Suppressor macrophage treated with lipopolysaccharide for 4 hours (primary cell): ENCODE data around the gene MSI2.

Source experiments
- DNase-seq: peaks from one replicate; pipeline ENCODE4 v3.0.0-alpha.2; 2020

Gene MSI2

DNA sequence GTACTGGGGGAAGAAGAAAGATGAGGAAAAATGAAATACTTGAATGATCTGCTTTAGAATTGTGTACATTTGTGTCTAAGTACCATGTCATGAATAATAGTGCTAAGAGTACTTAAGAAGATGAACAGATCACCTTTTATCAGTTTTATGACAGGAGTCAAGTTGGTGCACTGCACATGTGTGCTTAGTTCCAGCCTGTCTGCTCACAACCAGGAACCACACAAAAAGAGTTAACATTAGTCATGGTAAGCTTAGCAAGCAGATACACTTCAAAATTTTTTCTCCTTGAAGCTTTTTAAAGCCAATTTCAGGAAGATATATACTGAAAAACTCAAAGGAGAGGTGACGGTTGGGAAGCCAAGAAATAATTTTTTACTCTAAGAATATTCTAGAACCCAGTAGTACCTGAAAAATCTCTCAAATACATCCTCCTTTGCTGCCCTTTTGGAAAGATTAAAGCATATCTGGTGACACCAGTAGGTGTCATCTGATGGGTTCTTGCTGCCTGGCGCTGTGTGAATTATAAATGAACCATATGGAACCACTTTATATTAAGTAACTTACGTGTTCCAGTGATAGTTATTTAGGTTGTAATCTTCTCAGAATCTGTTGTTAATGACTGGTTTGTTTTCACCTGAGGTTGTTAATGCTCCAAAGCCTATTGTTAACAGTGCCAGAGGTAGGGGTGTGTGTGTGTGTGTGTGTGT is 93.4 kb downstream of the MSI2 start:
- no peak for DNase-seq

DNA sequence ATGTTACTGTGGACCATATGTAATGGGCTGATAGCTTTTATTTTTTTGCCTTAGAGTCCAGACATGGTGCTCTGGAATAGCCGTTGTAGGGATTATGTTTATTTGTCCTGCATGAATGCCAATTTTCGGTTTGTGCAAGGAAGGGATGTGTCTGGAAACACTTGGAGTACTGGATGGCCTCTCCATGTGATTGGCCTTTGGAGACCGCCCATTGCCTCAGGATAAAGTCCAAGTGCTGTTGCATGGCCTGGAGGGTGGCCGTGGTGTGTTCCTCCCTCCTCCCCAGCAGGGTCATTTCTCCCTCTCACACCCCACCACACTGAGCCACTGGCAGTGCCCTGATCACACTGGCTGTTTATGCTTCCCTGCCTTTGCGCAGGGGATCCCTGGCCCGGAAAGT is 93.9 kb downstream of the MSI2 start:
- no peak for DNase-seq

DNA sequence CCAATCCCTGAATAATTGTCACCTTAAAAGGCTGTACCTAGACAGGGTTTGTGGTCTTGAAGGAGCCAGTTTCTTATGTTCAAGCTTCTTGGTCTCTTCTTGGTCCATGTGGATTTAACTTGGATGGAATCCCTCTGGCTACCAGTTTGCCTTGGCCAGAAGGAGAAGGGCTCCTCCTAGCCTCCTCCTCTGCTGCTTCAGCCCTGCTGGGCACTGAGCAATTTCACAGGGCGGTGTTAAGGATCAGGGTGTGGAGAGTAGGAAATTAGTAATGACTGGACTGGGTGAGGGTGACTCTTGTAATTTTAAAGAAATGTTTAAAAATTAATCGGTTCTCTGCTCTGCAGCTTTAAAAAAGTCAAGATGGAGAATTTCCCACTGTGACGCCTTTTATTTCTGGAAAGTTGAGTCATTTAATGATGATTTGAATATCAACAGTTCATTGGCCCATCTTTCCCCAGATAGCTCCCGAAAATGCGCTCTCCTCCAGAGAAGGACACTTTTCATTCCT is 96.4 kb downstream of the MSI2 start:
- no peak for DNase-seq

DNA sequence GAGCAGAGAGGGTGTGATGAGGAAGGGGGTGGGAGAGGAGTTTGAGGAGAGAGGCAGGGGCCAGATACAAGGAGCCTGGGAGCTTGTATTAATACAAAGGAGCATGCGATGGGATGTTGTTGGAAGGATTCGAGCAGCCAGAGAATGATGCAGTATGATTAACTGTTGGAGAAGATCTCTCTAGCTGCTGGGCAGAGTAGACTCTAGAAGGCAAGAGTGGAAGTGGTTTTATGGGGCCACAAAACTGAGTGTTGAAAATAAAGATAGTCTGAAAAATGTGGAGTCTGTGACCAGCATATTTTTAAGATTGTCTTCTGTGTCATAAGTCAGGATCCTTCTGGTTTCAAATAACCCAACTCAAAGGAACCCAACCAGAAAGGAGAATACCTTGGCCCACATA is 98.3 kb downstream of the MSI2 start:
- no peak for DNase-seq

DNA sequence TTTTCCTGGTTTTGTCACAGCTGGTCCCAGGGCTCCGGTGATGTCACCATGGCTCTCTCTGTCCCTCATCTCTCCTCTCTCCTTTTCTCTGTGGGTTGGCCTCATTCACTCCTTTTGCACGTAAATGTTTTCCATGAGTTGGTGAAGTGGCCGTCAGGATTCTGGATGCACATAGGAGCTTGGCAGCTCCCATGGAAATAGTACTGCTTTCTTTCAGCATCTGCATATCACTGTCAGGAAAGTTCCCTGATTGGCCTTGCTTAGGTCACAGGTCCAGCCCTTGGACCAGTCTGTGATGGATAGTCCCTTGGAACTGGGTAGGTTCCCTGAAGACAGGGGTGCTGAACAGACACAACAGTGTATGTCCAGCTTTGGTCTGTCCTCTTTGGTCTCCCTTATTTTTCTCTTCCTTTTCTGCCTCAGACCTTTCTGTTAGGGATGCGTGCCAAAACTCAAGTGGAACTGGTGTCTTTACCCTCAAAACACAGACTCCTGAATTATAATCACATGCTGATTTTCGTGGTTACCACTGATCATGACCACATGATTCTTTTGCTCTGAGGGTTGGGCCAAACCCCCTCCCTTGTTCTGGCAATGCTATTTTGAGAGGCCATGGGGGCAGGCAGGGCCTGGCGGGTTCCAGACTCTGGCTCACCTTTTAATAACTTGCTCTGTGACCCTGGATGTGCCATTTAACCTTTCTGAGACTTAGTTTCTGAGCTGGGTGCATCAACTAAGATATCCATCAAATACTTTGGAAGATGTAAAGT is 99.0 kb downstream of the MSI2 start:
- no peak for DNase-seq

DNA sequence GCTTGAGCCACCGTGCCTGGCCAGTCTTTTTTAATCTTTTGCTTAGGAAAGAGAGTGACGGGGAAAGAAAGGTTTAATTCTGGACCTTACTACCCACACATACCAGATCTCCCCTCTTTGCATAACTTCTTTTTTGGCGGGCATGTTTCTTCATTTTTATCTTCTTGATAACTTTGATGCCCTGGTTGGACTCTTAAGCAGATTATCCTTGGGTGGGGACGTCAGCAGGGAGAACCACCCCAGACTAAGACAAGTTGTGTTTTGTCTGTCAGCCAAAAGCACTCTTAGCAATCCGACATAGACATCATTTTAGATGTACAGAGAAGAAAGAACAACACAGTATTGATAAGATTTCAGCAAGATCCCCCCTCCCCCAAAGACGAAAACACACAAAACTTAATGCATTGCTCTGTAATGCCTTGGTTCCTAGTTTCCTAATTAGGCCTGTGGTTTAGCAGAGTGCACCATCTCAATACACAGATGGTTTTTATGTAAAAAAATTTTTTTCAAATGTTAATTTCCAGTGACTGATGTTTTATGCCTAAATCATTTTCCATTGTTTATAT is 99.9 kb downstream of the MSI2 start:
- DNase-seq, result no peak

DNA sequence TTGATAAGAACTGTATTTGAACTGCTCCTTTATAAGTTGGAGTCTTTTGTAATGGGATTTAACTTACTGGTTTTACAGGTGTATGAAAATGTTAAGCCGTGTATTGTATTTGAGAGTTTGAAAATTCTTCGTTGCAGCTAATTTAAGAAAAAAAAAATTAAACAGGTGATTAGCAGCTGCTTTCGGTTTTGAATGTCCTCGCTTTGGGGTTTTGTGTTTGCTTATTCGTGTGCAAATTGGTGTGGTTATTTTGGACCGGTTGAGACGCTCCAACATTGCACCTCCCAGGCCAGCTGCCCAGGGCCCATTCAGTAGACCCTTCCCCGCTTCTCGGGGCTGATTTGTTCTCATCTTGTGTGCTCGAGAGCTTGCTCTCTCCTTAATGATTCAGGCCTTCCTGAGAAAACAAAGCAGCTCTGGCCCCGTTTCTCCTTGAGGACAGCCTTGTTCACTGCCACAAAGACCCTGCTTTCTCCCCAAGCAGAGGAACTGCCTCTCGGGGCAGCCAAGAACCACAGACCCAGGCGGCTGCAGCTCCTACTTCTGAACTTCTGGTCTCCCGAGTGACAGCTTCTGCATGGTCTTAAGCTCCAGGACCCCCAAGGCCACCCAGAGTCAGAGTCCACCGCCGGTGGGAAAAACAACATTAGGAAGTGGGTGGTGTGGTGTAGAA is 100.5 kb downstream of the MSI2 start:
- DNase-seq, result no peak

DNA sequence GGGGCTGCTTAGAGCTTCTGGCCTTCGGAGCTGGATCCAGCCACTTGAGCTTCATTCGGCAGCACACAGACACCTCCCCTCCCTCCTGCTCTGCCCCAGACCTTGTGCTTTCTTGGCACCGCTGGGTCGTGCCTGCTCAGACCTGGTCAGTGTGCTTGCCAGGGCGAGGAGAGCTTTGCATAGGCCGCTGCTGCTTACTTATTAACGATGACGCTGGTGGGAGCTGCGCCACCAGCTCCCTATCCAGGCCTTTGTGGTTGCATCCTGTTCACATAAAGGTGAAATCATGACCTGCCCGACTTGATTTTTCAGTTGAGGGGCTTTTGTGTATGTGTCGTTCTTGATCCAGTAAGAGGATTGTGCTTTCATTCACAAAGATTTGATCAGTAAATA is 101.1 kb downstream of the MSI2 start:
- no peak for DNase-seq

DNA sequence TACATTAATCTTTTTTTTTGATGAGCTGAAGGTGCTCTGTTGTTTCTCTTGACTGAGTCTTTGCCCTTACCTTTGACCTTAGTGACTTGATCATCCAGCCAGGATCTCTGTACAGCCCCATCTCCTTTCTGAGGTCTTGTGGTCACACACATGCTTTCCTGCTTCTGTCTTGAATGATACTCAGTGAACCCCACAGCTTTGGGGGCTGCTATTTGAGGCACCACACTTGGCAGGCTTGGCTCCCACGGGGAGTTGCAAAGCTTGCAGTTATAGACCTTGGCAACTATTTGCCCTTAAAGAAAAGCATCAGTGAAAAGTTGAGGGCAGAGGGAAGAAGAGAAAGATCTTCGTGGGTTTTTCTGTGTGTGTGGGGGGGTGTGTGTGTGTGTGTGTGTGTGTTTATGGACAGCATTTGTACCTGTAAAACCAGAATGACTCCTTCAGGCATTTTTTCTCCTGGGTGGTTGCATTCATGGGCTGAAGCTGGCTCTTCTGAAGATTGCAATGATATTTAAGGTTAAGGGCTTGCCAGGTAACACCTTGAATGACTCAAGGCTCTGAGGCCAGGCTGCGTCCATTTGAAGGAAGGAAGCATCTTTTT is 101.6 kb downstream of the MSI2 start:
- no peak for DNase-seq

DNA sequence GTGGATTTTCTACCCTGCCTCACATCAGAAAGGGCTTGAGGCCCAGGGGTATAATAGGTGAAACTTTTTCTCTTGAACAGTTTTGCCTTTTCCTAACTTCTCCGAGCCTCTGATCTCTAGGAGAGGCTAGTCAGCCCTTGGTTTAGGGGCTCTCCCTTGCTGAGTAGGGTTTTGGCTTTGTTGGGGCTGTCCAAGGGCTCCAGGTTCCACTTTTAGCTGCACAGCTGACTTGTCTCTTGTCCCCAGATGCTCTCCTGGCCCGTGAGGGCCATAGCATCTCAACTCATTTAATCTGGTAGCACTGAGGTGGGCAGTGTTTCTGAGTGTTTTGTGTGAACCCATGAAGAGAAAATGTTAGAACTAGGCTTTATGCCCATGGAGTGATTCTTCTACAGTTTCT is 103.9 kb downstream of the MSI2 start:
- no peak for DNase-seq

DNA sequence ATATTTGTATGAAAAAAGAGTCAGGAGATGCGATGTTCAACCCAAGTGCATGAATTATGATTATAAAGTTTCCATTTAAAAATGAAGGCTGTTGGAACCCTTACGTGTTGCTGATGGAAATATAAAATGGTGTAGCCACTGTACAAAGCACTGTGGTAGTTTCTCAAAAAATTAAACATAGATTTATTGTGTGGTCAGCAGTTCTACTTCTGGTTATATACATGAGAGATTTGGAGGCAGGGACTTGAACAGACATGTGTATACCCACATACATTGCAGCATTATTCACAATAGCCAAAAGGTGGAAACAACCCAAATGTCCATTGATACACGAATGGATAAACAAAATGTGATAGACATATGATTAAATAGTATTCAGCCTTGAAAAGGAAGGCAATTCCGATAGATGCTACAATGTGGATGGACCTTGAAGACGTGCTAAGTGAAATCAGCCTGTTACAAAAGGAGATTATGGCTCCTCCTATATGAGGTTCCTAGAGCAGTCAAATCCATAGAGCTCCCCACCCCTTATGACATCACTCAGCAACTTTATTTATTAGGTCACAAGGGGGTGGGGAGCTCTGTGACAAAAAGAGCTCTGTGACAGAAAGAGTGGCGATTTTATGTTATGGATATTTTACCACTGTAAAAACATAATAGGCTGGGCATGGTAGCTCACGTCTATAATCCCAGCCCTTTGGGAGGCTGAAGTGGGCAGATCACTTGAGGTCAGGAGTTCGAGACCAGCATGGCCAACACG is 106.7 kb downstream of the MSI2 start:
- no peak for DNase-seq

DNA sequence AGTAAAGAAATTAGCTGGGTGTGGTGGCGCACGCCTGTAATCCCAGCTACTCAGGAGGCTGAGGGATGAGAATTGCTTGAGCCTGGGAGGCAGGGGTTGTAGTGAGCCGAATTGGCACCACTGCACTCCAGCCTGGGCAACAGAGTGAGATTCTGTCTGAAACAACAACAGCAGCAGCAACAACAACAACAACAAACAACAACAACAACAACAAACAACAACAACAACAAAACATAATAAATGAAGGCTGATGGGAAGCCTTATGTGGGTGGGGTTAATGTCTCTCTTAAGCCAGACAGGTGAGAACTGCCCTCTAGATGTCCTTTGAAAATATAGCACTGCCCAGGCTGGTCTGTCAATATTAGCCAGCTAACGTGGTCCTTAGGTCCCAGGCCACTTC is 107.3 kb downstream of the MSI2 start:
- DNase-seq, result no peak

DNA sequence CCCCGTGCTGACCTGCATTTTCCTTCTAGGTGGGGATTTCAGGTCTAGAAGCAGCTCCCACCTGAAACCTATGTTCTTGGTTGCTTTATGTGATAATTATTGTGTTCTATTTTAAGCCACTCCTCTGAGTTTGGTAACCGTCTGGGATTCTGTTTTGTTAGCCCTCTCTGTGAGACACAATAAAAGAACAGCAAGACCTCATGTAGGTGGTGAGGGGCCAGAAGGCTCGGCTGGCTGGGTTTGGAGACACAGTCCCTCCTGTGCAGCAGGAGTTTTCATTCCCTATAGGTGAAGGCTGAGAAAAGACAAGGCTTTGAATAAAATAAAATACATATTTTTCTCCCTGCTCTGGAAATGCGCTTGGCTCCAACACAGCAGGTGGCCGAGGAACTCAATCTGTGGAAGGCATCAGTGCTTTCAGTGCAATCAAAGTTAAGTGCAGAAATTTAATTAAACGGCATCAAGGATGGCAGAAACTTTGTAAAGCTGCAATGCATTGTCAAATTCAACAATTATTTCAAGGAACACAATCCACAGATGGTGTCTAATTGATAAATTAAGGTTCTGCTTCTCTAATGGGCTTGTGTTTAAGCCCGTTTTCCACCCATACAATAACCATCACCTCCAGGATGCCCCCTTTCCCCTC is 107.8 kb downstream of the MSI2 start:
- no peak for DNase-seq

DNA sequence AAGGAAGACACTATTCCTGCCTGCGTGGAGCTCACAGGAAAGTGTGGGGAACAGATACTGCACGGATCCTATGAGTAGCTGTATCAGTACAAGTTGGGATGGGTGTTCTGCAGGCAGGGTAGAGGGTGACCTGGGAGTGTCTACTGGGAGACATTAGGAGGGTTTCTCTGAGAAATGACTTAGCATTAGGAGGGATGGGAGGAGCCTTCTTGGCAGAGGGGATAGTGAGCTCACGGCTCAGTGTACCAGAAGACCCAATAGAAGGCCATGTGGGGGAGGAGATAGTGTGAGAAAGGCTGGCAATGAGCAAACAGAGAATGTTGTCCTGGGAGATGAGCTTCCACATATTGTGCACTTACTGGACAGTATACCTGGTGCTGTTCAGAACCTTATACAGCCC is 109.1 kb downstream of the MSI2 start:
- no peak for DNase-seq

DNA sequence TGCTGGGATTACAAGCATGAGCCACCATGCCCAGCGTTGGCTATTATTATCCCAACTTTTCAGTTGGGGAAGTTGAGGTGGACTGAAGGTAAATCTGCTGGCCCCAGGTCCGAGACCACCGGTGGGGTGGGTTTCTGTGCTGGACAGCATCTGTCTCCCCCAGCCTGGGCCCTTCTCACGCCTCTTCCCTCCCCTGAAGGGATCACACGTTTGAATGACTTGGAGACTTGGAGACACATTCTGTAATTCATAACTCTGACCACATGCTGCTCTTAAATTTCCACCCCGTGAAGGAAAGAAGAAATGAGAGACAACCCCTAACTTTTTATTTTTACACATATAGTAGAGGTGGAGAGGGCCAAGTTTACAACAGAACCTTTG is 109.8 kb downstream of the MSI2 start:
- no peak for DNase-seq

DNA sequence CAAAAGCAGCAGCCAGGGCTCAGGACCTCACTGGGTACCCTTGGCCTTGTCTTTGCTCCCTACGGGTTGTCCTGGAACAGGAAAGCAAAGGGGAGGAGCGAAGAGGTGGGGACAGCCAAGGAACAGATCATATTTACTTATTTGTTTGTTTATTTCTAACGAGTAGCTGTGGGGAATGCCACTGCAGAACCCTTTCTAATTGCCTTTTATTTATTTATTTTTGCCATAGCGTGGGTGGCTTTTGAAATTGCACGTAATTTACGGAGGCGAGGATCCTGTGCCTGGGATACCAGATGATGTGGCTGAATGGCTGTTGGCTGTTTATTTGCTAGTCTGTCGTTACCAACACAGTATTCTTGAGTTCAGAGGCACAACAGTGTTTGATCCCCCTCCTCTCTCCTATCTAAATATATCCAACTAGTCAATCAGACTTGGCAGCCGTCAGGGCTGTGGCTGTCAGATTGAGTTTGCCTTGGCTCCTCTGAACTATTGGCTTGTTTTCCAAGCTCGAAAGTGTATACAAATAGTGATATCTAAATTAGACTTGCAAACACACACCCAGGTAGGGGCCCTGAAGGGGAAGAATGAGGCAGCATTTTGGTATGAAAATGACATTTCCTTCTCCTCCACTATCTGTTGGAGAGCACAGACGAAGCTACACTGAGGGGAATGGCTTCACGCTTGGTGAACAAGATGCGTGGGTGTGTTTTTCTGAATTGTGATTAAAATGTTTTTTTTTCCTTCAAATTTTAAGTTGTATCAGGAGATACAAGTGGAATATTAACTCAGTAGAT is 110.4 kb downstream of the MSI2 start:
- no peak for DNase-seq

DNA sequence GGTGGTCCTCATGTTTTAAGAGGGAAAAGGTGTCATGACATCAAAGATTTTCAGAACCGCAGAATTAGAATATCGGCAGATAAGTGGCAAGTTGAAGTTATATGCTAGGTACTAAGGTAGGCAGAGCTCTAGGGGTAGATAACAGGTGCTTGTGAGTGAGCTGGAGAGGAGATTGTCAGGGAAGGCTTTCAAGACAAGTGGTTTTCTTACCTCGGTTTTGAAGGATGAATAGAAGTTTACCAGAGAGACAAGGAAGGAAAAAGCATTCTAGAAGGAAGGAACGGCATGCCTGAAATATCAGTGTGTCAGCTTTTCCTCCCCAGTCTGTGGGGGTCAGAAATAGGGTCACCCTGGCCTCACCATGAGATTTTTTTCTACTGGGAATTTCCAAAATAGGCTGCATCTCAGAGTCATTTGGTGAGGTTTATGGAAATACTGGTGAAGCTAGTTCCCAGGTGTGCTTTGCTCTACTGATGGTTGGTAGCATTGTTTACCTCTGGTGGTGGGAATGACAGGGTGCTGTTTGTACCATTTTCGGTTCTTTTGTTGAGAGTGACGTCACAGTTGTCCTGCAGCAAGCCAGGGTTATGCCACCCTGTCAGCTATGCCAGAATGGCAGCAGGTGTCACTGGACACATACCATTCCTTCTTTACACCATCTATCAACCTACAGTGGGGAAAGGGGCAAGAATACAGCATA is 112.5 kb downstream of the MSI2 start:
- no peak for DNase-seq

DNA sequence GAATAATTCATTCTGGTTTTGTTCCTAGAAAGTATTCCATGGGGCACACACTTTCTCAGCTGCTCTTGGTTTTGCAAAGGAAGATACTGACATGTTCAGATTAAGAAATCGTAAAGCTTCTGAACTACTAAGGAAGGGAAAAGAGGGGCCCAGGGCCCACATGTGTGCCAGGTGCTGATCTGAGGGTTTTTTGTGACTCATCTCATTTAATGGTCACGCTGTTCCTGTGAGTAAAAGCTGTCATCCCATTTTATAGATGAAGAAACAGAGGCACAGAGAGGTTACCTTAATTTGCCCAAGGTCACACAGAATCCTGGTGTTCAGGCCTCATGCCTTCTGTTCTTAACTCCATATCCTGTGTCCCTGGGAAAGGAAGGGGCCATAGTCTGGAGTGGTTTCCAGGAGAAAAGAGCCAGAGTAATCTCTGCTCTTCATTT is 113.2 kb downstream of the MSI2 start:
- DNase-seq, result no peak

DNA sequence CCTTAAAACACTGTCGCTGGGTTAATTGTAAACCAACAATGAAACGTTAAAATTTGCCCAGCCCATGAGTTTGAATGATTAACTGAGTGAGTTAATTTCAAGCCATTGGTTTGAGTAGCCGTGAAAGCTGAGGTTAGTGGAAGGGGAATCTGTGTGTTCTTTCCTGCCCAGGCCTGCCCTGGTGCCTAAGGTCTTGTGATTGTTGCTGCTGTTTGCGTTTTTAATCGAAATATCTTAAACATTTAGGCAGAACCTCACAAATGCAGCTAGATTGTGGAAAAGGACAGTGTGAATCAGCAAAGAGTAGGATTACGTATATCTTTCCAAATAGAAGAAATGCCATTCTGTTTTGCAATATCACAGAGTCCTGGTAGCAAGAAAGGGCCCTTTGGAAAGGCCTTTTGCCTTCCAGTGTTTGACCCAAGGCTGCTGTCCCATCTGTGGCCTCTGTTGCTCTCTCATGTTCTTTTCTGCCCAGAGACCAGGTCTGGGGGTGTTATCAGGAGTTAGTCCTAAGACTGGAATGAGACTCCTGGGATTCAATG is 113.8 kb downstream of the MSI2 start:
- peak; percentile 57 for DNase-seq

DNA sequence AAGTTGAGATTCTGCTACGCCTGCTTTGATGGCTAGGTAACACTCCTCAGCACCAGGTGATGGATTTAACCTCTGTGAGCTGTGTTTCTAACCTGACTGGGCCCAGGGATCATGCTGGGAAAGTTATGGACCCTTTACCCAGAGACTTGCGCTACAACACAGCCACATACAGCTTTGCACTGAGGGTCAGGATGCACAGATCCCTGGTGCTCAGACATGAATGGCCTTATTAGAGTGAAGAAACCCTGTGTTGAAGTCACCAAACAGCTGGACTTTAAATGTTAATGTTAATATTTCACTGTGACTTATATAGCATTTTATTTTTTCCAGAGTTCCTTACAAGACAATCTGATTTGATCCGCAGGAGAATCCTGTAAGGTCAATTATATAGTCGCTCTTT is 114.3 kb downstream of the MSI2 start:
- DNase-seq, result no peak
